T-helper 2 cell treated with Interferon-gamma antibody and Interleukin-4, amounts not matched to agents 5 μg/mL and 100 μg/mL, for 36 hours (primary cell): ENCODE results near the gene TAAR2.
"Not testable (repeated sequence)": the region's sequence is repeated elsewhere in the genome, so short reads cannot be mapped to it uniquely, and the experiment has no call there.

ENCODE experiments used
- DNase-seq: peaks from one replicate; pipeline ENCODE4 v3.0.0; 2021; ENCODE audit warnings: low spot score
- H3K27ac Mint-ChIP-seq: one replicate; pipeline ENCODE4 v1.8.0; 2021; ENCODE audit warnings: mild to moderate bottlenecking, mixed read lengths
- H3K27me3 Mint-ChIP-seq: one replicate; pipeline ENCODE4 v1.8.0; 2021; ENCODE audit warnings: low read depth, mixed read lengths
- H3K36me3 Mint-ChIP-seq: one replicate; pipeline ENCODE4 v1.8.0; 2021; ENCODE audit warnings: low read depth, mixed read lengths
- H3K4me1 Mint-ChIP-seq: one replicate; pipeline ENCODE4 v1.8.0; 2021; ENCODE audit warnings: low read depth, mixed read lengths
- H3K4me3 Mint-ChIP-seq: one replicate; pipeline ENCODE4 v1.8.0; 2022; ENCODE audit warnings: mild to moderate bottlenecking, moderate library complexity, mixed read lengths
- H3K9me3 Mint-ChIP-seq: one replicate; pipeline ENCODE4 v1.8.0; 2021; ENCODE audit warnings: mixed read lengths

The TAAR2 gene

DNA sequence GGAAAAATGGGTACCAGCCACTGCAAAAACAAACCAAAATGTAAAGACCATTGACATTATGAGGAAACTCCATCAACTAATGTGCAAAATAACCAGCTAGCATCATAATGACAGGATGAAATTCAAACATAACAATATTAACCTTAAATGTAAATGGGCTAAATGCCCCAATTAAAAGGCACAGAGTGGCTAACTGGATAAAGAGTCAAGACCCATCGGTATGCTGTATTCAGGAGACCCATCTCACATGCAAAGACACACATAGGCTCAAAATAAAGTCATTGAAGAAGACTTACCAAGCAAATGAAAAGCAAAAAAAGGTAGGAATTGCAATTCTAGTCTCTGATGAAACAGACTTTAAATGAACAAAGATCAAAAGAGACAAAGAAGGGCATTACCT is 13.1 kb upstream of the TAAR2 start:
- not testable (repeated sequence) for H3K9me3 Mint-ChIP-seq, H3K4me3 Mint-ChIP-seq, DNase-seq, H3K4me1 Mint-ChIP-seq, H3K36me3 Mint-ChIP-seq, H3K27ac Mint-ChIP-seq
- peaks cover 33% of the 10 kb centered on the region for H3K27me3 Mint-ChIP-seq

DNA sequence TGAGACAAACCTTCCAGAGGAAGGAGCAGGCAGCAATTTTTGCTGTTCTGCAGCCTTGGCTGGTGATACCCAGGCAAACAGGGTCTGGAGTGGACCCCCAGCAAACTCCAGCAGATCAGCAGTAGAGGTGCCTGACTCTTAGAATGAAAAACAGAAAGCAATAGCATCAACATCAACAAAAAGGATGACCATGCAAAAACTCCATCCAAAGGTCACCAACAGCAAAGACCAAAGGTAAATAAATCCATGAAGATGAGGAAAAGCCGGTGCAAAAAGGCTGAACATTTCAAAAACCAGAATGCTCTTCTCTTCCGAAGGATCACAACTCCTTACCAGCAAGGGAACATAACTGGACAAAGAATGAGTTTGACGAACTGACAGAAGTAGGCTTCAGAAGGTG is 11.8 kb upstream of the TAAR2 start:
- not testable (repeated sequence) for H3K9me3 Mint-ChIP-seq, H3K36me3 Mint-ChIP-seq, H3K27ac Mint-ChIP-seq, H3K4me1 Mint-ChIP-seq, DNase-seq, H3K4me3 Mint-ChIP-seq
- H3K27me3 Mint-ChIP-seq = peaks cover 30% of the 10 kb centered on the region

DNA sequence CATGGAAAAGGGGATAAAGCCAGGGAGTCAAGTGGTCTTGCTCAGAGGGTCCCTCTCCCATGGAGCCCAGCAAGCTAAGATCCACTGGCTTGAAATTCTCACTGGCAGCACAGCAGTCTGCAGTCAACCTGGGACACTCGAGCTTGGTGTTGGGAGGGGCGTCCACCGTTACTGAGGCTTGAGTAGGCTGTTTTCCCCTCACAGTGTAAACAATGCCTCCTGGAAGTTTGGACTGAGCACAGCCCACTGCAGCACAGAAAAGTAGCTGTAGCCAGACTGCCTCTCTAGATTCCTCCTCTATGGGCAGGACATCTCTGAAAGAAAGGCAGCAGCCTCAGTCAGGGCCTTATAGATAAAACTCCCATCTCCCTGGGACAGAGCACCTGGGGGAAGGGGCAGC is 11.2 kb upstream of the TAAR2 start:
- not testable (repeated sequence) for H3K4me1 Mint-ChIP-seq, DNase-seq, H3K36me3 Mint-ChIP-seq, H3K9me3 Mint-ChIP-seq, H3K27ac Mint-ChIP-seq, H3K4me3 Mint-ChIP-seq
- peaks cover 31% of the 10 kb centered on the region for H3K27me3 Mint-ChIP-seq

DNA sequence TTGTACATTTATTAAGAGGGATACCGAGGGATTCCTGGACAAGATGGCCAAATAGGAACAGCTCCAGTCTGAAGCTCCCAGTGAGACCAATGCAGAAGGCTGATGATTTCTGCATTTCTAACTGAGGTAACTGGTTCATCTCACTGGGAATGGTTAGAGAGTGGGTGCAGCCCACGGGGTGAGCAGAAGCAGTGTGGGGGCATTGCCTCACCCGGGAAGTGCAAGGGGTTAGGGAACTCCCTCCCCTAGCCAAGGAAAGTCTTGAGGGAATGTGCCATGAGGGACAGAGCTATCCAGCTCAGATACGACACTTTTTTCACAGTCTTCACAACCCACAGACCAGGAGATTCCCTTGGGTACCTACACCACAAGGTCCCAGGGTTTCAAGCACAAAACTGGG is 10.7 kb upstream of the TAAR2 start:
- Mint-ChIP-seq H3K27ac (no peak overlapping the region), H3K27me3 (peaks cover 31% of the 10 kb centered on the region), H3K36me3 (no peaks in the 10 kb centered on the region), H3K4me3 (no peak overlapping the region), H3K9me3 (no peaks in the 10 kb centered on the region), H3K4me1 (no peaks in the 10 kb centered on the region)
- DNase-seq = no peak

DNA sequence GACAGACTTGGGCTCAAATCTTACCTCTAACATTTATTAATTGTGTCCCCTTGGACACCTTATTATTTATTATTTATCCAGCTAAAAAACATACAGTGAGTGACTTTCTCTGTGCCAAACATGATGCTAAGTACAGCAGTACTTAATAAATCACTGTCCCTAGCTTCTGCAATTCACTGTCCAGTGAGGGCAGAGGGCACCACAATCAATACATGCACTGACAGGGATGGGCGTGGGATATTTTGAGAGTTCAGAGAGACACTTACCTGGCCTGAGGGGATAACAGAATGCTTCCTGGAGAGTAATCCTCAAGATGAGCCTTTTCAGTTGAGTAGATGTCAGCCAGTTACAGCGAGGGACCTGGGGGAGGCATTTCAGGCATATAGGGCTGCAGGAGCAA is 9.3 kb upstream of the TAAR2 start:
- Mint-ChIP-seq H3K36me3 (no peaks in the 10 kb centered on the region), H3K4me3 (no peak overlapping the region), H3K9me3 (no peaks in the 10 kb centered on the region), H3K27ac (no peak overlapping the region), H3K27me3 (peaks cover 33% of the 10 kb centered on the region), H3K4me1 (no peaks in the 10 kb centered on the region)
- DNase-seq = no peak

DNA sequence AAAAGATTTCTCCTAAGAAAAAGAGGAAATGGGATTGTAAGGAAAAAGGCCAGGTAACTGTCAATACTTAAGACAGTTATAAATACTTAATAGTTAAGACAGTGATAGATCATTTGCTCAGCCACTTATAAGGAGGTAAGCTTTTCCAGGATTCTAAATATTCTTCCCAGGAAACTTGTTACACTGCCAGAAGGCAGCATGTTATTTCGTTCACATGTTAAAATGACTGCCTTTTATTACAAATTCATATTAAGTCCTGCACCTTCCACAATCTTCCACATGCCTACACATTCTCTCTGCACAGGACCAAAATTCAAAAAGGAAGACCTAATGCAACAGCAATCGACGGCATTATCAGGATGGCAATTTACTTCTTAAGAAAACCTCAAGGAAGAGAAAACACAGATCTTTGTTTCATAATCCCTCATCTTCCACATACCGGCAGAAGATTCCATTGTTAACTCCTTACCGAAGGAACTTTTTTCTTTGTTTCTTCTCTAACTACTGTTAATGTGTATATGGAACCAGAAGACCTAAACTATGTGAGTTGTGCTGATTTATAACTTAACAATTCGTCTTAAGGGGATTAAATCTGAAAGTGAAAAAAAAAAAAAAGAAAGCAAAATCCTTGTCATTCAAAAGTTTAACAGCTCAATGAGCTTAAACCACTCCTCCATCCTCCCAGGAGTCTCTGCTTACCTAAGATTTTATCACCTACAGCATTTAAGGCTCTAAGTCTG is 799 bp downstream of the TAAR2 start:
- Mint-ChIP-seq H3K9me3 (no peaks in the 10 kb centered on the region), H3K36me3 (no peaks in the 10 kb centered on the region), H3K27ac (no peak overlapping the region), H3K4me1 (no peaks in the 10 kb centered on the region), H3K4me3 (no peak overlapping the region), H3K27me3 (peaks cover 10% of the 10 kb centered on the region)
- DNase-seq = no peak

DNA sequence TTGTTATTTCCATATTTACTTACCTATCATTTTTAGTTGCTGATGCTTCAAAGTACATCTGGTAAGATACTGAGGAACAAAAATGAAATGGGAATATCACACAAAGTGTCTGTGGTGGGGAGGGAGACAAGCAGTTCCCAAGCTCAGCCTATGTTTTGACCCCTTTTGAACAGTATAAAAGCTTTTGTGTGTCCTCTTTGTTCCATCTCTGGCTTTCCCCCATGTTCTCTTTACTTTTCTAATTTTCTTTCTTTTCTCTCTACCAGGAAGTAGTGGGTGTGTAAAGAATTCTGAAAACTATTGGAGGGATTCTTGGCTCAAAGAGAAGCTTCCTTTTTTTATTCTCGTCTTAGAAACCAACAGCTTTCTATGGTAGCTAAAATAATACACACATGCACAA is 7.4 kb downstream of the TAAR2 start:
- Mint-ChIP-seq H3K27ac (no peak overlapping the region), H3K4me3 (no peak overlapping the region), H3K27me3 (peaks cover 21% of the 10 kb centered on the region), H3K36me3 (no peaks in the 10 kb centered on the region), H3K4me1 (no peaks in the 10 kb centered on the region), H3K9me3 (no peaks in the 10 kb centered on the region)
- DNase-seq = no peak

DNA sequence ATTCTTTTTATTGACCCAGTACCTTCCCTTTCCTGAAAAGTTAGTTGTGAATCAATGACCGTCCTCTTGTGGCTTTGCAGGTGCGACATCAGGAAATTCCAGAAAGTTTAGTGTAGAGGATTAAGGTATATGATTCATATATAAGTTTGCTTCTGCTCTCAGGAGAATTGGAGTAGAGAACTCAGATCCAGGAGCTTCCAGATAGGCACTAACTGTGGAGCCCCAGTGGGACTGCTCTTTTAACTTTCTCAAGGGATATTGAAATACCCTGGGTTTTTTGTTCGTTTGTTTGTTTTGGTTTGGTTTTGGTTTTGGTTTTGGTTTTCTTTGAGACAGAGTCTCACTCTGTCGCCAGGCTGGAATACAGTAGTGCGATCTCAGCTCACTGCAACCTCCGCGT is 9.5 kb downstream of the TAAR2 start:
- Mint-ChIP-seq H3K27ac (no peak overlapping the region), H3K4me3 (peak overlapping the region; percentile 37), H3K36me3 (no peaks in the 10 kb centered on the region), H3K27me3 (peaks cover 17% of the 10 kb centered on the region), H3K4me1 (no peaks in the 10 kb centered on the region), H3K9me3 (no peaks in the 10 kb centered on the region)
- no peak for DNase-seq

DNA sequence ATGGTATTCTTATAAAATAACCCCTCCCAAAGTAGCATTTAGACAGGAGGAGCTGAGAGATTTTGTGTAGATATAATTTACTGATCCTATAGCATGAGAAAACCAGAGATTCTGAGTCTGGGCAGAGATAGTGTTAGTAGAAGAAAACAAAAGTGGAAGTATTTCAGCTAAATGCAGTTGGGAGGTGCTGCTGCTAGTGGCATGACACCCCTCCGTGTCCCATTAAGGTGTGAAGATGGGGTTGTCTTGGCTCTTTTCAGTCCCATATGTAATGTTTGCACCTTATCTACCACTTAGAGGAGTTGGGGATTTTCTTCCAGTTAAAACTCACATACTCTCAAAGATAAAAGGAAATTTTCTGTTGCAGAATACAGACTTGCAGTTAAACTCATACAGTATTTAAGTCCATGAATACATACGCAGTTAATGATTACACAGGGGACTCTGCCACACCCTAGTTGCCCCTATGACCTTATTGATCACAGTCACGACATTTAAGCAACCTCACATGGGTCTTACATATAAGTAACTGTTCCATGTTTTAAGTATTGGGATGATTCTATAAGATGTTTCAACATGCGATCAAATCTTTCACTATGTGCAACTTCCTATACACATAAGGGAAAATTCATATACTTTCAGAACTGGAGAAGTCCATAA is 11.5 kb downstream of the TAAR2 start:
- Mint-ChIP-seq H3K4me3 (no peak overlapping the region), H3K9me3 (no peaks in the 10 kb centered on the region), H3K36me3 (no peaks in the 10 kb centered on the region), H3K27ac (no peak overlapping the region), H3K4me1 (no peaks in the 10 kb centered on the region), H3K27me3 (peaks cover 13% of the 10 kb centered on the region)
- DNase-seq = no peak

DNA sequence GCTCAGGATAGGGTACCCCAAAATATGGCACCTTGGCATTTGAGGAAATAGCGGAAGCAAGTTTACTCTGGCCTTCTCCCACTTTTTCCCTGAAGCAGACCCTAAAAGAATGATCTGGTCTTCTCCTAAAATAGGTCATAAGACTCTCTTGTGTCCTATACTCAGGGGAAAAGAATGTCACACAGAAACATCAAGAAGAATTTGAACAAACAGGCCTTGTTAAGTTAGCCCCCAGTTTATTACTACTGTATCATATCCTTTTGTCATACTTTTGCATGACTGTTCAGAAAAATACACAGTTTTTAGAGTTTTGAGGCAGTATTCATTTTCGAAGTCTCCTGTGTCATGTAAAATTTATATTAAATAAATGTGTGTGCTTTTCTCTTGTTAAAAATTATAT is 12.5 kb downstream of the TAAR2 start:
- Mint-ChIP-seq H3K4me3 (no peak overlapping the region), H3K36me3 (no peaks in the 10 kb centered on the region), H3K4me1 (no peaks in the 10 kb centered on the region), H3K27ac (no peak overlapping the region), H3K9me3 (no peaks in the 10 kb centered on the region), H3K27me3 (peaks cover 9% of the 10 kb centered on the region)
- DNase-seq = no peak

DNA sequence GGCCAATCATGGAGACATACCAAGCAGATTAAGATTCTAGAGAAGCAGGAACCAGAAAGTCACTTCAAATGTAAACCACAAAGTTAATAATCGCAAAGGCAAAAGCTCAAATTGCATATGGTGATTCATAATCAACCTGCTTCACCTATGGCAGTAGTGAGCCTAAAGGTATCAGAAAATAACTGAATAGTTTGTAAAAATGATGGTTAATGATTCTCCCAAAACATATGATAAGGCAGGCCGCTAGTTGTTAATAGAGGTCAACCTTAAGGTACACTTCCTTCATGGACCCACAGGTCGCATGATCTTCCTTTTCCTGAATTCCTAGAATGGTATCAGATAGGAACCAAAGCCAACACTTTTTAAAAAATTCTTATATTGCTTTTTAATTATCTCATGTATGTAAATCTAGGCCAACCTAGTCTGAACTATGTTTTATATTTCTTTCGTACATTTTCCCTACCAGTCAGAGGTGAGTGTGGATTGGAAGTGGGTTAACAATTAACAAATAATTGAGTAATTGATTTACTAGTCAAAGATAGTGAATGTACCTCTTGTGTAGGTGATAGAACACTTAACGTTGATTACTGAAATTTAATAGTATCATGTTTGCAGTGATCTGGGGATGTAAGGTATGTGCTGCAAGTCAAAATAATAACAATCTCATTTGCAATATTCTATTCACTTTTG is 16.4 kb downstream of the TAAR2 start:
- no peaks in the 10 kb centered on the region for H3K36me3 Mint-ChIP-seq
- no peak overlapping the region for H3K4me3 Mint-ChIP-seq
- H3K9me3 Mint-ChIP-seq = no peaks in the 10 kb centered on the region
- no peaks in the 10 kb centered on the region for H3K4me1 Mint-ChIP-seq
- peaks cover 2% of the 10 kb centered on the region for H3K27me3 Mint-ChIP-seq
- H3K27ac Mint-ChIP-seq = no peak overlapping the region
- DNase-seq = no peak

DNA sequence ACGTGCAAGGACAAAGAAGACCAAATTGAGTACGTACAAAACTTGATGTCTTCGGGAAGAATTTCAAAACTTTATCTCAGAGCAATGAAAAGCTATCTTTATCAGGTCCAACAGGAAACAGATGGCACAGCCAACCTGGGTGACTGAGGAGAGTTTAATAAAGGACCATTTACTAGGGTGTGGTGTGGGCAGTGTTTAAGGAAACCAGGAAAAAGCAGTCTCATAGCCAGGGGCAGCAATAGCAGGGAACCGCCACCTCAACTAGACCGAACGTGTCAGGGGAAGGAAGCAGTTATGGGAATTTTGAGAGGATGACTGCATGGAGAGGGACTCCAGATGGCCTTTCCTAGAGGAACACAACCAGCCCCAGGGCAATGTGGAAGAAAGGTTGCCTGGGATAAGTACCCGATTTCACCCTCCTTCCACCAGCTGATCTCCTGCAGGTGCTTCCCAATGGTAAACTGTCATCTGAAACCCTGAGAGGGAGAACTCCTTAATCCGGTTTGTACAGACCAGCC is 19.4 kb downstream of the TAAR2 start:
- Mint-ChIP-seq H3K4me1 (no peaks in the 10 kb centered on the region), H3K9me3 (no peaks in the 10 kb centered on the region), H3K27ac (no peak overlapping the region)

DNA sequence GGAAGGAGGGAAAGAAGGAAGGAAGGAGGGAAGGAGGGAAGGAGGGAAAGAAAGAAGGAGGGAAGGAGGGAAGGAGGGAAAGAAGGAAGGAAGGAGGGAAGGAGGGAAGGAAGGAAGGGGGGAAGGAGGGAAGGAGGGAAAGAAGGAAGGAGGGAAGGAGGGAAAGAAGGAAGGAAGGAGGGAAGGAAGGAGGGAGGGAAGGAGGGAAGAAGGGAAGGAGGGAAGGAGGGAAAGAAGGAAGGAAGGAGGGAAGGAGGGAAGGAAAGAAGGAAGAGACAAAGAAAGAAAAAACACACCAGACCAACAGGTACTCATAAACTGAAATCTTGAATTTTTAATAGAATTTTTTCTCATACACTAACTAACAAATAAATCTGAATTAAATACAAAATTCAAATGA is 23.2 kb downstream of the TAAR2 start:
- not testable (repeated sequence) for H3K27ac Mint-ChIP-seq, DNase-seq, H3K9me3 Mint-ChIP-seq, H3K4me3 Mint-ChIP-seq, H3K4me1 Mint-ChIP-seq, H3K36me3 Mint-ChIP-seq, H3K27me3 Mint-ChIP-seq

More for the DNA sequence above, 19.4 kb downstream of the TAAR2 start:
- peaks cover 6% of the 10 kb centered on the region for H3K27me3 Mint-ChIP-seq
- H3K36me3 Mint-ChIP-seq = no peaks in the 10 kb centered on the region
- DNase-seq = no peak
- H3K4me3 Mint-ChIP-seq = no peak overlapping the region

DNA sequence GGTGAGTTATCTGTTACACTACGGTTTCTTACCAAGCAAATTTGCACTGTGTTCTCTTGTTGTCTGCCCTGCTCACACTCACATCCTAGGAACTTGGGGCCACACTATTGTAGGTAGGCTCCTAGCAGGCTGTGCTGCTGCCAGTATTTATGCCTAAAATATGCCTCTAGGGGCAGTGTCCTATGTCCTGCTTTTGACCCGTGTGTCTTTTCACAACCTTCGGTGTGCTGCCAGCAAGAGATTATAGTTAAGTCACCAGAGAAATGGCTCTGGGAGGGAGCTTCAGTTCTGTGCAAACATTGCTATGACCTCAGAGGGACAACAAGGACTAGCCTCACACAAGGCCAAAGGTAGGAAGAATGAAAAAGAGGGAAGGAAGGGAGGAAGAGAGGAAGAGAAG is 25.6 kb downstream of the TAAR2 start:
- Mint-ChIP-seq H3K9me3 (no peaks in the 10 kb centered on the region), H3K27me3 (peaks cover 15% of the 10 kb centered on the region), H3K36me3 (no peaks in the 10 kb centered on the region), H3K4me1 (no peaks in the 10 kb centered on the region), H3K27ac (no peak overlapping the region), H3K4me3 (no peak overlapping the region)
- no peak for DNase-seq
